Kidney glomerular epithelial cell (primary cell): ENCODE measurements around the gene TBL2.
"Not testable (repeated sequence)": the region's sequence is repeated elsewhere in the genome, so short reads cannot be mapped to it uniquely, and the experiment has no call there.

Experiments used
- DNase-seq: peaks from one replicate; lab custom pipeline; 2025; lab: John Stamatoyannopoulos, UW

TBL2 gene

GRCh38 chr7:73606801-73607691 is 28.7 kb upstream of the TBL2 start:
- DNase-seq = peak; percentile 20

- no peak for DNase-seq
These were observed 27.3 kb upstream of the TBL2 start for GRCh38 chr7:73605601-73606220.

GRCh38 chr7:73602721-73603651 is 24.6 kb upstream of the TBL2 start:
- DNase-seq = no peak

DNA sequence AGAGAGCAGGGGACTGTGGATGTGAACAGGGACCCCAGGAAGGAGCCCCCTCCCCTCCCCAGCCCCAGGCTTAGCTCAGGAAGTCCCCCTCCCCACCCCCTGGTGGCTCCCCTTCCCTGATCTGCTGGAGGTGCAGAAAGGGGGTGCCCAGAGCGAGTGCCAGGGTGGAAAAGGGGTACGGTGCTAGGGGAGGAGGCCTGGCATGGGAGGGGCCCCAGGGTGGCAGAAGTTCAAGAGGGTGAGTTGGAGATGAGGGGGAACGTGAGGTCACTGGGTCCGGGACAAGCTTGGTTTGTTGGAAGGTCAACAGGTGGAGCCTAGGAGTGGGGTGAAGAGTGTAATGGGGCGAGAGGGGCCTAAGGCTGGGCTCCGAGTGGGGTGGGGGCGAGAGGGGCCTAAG is 21.5 kb upstream of the TBL2 start:
- DNase-seq = no peak

GRCh38 chr7:73599151-73599882 is 20.9 kb upstream of the TBL2 start:
- DNase-seq = no peak

DNA sequence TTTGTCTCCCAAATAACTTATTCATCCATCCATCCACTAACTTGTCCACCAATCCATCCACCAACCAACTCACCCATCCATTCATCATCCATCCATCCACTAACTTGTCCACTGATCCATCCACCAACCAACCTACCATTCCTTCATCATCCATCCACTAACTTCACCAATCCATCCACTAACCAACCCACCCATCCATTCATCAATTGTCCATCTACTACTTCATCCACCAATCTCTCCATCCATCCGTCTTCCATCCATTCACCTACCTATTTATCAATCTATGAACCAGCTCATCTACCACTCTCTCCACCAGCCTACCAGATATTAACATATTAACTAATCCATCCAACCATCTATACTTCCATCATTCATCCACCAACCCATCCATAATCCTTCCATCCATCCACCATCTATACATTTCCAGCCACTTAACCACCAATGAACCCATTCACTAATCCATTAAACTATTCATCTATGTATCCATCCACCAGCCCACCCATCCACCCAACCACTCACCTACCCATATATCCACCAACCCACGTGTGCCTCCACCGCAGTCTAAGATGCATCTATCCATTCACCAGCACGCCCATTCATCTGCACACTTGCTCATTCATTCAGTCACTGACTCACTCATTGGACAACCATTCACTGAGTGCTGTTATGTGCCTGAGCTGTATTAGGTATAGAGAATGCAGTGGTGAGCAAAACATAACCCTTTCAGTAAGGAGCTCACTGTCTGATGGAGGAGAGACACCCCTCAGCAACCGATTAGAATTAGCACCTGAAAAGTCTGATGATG is 19.8 kb upstream of the TBL2 start:
- DNase-seq = no peak

DNA sequence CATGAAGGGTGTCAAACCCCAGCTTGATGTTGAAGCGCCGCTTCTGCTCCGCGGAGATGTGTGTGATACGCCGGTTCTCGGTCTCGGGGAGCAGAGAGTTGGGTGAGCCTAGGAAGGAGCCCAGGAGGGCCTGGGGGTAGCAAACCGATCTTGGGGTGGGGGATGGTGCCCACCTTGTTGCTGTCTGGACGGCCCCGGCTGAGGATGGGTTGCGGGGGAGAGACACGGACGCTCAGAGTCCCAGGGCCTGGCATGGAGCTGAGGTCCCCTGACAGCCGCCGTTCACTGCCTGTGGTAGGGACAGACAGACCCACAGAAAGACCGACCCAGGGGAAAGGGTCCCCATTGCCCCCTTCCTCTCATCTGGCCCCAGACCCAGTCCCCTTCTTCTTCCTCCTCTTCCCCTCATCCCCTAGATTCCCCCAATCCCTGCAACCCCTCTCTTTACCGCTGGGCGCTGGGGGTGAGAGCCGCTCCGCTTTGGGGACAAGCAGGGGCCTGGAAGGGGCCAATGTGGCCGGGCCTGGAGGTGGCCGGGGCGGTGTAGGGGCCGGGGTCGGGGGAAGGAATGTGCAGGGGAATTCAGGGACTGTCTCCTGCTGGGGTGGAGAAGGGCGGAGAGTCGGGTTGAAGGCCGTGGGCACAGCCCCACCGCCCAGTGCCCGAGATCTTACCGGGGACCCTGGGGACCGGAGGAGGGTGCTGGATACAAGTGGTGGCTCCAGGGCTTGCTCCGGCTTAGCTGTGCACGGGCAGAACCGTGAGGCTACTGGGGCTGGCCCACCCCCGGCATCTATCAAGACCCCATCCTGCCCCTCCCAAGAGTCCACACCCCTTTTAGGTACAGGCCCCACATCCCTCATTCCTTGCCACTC is 18.0 kb upstream of the TBL2 start:
- no peak for DNase-seq

GRCh38 chr7:73595358-73595757 is 17.0 kb upstream of the TBL2 start:
- DNase-seq = no peak

- DNase-seq = no peak
These were observed 15.0 kb upstream of the TBL2 start for GRCh38 chr7:73593207-73594045.

- DNase-seq = no peak
These were observed 8.5 kb upstream of the TBL2 start for GRCh38 chr7:73586911-73587310.

- no peak for DNase-seq
These were observed 6.8 kb upstream of the TBL2 start for GRCh38 chr7:73585196-73585595.

GRCh38 chr7:73582664-73583202 is 4.4 kb upstream of the TBL2 start:
- no peak for DNase-seq

GRCh38 chr7:73581006-73581405 is 2.6 kb upstream of the TBL2 start:
- not testable (repeated sequence) for DNase-seq

DNA sequence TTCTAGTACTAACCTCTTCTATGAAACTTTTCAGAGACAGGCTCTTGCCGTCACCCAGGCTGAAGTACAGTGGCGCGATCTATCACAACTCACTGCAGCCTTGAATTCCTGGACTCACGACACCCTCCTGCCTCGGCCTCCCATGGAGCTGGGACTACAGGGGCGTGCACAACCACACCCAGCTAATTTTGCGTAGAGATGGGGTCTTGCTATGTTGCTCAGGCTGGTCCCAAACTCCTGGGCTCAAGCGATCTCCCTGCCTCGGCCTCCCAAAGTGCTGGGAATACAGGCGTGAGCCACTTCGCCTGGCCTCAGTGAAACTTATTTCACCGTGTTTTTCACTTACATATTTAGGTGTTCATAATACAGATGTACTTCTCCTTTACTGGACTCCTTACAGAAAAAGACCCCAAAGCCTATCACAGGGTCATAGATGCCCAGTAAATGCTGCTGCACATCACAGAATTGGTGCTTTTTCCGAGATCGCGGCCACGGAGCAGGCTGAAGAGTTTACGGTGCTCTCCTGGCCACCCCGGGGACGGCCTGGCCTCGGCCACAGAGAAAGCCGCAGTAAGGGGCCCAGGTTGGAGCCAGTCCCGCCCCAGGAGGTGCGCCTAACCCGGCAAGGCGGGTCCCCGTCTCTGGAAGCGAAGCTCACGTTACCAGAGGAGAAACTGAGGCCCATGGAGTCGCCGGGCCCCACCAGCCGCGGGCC is 595 bp downstream of the TBL2 start:
- no peak for DNase-seq

DNA sequence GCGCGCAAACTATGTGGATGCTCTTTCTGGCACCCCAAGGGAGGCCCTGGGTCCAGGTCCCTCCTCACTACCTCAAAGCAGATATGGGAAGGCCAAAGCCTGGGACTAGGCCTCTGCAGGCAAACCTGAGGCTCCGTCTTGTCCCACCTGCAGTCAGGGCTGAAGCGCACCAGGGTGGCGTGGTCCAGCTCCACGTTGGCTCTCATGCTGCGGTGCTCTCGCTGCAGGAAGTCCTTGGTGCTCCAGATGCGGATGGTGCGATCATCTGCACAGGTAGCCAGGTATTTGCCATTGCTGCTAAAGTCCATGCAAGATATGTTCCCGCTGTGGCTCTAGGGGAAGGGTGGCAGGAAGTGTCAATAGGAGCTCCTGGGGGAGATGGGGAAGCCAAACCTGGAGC is 4.6 kb downstream of the TBL2 start:
- DNase-seq = no peak

DNA sequence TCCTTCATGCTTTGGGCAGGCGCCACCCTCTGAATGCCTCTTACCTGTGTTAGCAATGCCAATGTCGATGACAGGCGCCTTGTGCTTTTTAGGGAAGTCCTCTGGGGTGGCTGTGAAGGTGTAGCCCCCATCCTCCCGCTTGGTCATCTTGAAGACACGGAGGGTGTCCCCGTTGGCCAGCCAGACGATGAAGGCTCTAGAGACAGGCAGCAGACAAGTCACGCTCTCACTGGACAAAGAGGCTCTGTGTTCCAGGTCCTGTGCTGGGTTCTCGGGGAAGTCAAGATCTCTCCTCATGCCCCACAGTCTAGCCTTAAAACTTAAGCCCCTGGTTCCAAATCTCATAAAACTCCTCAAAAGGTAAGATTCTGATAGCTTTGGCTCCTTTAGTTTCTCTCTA is 5.1 kb downstream of the TBL2 start:
- no peak for DNase-seq

DNA sequence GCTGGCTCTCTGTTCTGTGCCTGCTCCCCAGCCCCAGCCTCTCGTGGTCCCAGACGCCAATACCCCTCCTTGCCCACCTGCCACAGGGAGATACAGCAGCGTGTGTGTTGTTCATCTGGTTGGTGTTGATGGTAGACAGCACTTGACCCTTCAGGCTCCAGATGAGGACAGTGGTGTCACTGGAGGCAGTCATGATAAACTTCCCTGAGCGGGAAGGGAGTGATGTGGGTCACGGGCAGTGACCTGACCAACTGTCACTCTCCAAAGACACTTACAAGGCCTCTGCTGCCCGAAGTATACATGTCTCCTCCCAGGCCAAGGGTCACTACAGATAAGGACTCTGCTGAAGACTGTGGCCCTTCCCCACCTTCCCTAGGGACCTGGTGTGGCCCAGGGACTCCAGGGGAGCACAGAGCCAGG is 5.6 kb downstream of the TBL2 start:
- DNase-seq = no peak

DNA sequence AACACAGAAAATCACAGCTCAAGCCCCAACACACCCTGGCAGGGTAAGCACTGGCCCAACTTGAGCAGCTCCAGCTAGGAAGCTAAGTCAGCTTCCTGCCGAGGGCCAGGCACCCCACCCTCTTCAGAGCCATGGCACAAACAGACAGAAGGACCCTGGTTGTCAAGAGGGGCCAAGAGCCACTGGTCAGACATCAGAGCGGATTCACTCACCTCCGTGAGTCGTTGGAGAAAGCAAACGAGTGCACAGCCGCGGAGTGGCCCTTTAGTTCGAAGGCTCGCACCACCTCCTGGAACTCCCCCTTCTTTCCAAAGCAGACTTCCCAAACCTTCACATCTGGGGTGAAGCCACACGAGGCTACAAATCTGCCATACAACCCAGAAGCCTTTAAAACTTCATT is 7.4 kb downstream of the TBL2 start:
- no peak for DNase-seq
